B cell (primary cell): ENCODE data around the gene CCDC3.

ENCODE experiments used
- EZH2 ChIP-seq: IDR thresholded peaks from 2 replicates; pipeline ENCODE4 v1.6.1; 2012; ENCODE audit warnings: borderline replicate concordance, low read depth, mild to moderate bottlenecking, moderate library complexity, low read length; ENCODE audit not compliant: insufficient read depth, poor library complexity, severe bottlenecking
- TF ChIP-seq, protein P1 (sequence below): fragments of 200-600 bp; IDR thresholded peaks from one replicate; pipeline ENCODE4 v1.8.0; 2022; ENCODE audit warnings: antibody characterized with exemption, mild to moderate bottlenecking

DNA sequence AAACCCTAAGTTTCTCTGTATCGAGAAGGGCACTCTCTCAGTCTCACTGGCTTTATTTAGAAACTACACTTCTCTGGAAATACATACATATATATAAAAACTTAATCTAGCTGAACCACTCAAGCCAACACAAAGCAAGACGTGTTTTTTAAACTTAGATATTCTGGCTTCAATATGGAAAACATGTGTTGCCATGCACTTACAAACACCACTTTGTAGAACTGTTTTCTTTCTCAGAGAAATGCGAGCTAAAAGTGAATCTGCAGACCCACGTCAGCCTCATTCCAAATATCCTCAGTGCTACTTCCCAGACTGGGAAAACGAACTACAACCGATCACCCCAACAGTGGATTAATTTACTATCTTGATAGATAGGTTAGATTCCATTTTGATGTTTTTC is 1.7 kb downstream of the CCDC3 start:
- TF ChIP-seq, protein P1, sequence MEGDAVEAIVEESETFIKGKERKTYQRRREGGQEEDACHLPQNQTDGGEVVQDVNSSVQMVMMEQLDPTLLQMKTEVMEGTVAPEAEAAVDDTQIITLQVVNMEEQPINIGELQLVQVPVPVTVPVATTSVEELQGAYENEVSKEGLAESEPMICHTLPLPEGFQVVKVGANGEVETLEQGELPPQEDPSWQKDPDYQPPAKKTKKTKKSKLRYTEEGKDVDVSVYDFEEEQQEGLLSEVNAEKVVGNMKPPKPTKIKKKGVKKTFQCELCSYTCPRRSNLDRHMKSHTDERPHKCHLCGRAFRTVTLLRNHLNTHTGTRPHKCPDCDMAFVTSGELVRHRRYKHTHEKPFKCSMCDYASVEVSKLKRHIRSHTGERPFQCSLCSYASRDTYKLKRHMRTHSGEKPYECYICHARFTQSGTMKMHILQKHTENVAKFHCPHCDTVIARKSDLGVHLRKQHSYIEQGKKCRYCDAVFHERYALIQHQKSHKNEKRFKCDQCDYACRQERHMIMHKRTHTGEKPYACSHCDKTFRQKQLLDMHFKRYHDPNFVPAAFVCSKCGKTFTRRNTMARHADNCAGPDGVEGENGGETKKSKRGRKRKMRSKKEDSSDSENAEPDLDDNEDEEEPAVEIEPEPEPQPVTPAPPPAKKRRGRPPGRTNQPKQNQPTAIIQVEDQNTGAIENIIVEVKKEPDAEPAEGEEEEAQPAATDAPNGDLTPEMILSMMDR, result no peak
- no peak for TF ChIP-seq EZH2
